ENCODE measurements around the gene EDA2R.

EDA2R gene

GRCh38 chrX:66638591-66639500 lies at the start of gene EDA2R:
Gene EDA2R, minus strand, starts transcription at chrX:66639078. Its CDS starts 23,058 bp downstream, at chrX:66616020.
- DNase-seq (ENCODE audit: low read depth), result peak; percentile 85

GRCh38 chrX:66684196-66684595 lies 45.3 kb upstream of the EDA2R start:
- DNase-seq (ENCODE audit: low read depth), result peak; percentile 35

DNA sequence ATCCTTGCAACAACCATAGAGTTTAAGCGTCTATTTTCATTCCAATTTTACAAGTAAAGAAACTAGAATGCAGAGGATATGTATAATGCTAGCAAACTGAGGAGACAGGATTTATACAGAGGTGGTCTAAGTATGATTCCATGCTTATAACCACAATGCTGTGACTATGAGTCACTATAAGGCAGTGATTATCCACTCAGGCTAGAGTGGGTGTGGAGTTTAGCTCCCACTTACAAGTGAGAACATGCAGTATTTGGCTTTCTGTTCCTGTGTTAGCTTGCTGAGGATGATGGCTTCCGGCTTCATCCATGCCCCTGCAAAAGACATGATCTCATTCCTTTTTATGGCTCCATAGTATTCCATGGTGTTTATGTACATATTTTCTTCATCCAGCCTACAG lies 41.6 kb upstream of the EDA2R start:
- DNase-seq (ENCODE audit: low read depth), result no peak

GRCh38 chrX:66677430-66677829 lies 38.6 kb upstream of the EDA2R start:
- DNase-seq (ENCODE audit: low read depth), result no peak

DNA sequence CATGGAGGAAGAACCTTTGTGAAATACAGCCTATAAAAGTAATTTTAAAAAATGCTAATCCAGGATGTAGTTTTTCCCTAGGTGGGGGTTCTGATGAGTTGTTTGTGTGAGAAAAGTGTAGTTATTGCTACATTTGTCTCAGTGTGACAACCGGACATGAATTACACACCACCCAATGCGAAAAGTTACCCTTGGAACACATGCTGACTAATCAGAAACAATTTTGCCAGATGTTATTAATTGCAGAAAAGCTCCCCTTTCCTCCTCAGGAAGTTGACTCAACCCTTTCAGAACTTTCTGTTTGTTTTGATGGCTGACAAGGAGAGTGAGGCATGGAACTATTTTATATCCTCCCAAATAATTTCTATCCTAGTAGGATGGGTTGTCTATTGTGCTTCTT lies 38.1 kb upstream of the EDA2R start:
- DNase-seq (ENCODE audit: low read depth), result peak; percentile 63

DNA sequence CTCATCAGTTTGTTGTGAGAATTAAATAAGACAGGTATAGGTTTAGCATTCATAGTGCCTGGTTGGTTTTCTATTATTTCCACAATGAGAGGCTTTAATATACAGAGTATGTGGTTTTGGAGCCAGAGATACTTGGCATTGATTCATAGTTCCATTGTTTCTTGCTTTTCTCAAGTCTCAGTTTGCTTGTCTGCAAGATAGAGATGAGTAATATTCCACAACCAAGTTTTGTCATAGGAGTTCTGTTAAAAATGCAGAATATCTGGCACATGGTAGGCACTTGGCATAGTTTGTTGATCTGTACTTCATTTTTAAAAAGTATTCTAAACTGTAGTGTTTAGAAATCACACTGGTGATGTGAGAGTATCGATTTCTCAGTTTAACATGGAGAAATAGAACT lies 37.5 kb upstream of the EDA2R start:
- peak; percentile 56 for DNase-seq (ENCODE audit: low read depth)

DNA sequence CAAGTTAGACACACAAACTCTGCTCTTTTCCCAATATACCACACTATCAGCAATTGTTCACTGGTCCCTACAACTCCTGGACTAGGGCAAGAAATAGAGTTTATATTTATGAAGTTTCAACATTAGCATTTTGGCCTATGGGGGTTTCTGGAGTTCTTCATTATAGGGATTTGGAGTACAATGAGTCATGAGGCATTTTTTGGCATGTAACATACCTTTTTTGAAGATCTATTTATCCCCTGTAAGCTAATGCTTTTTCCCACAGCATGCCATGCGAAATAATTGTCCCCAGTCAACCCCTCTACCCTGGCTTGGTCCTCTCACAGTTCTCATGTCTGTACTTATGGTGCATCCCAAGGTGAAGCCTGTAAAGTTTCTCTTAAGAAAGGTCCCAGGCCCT lies 36.7 kb upstream of the EDA2R start:
- DNase-seq (ENCODE audit: low read depth), result no peak

- no peak for DNase-seq (ENCODE audit: low read depth)
Measured at GRCh38 chrX:66674506-66674905, 35.6 kb upstream of the EDA2R start.

- DNase-seq (ENCODE audit: low read depth), result no peak
Measured at GRCh38 chrX:66672106-66672505, 33.2 kb upstream of the EDA2R start.

DNA sequence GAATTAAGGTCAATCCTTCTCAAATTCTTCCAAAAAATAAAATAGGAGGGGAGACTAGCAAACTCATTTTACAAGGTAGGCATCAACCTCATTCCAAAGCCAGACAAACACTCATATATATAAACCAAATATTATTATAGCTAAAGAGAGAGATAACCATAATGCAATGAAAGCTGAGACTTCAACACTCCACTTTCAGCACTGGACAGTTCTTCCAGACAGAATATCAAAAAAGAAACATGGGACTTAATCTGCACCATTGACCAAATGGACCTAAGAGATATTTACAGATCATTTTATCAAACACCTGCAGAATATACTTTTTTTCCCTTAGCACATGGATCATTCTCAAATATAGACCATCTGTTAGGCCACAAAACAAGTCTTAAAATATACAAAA lies 15.5 kb upstream of the EDA2R start:
- DNase-seq (ENCODE audit: low read depth), result no peak

GRCh38 chrX:66635360-66635759 lies 3.5 kb downstream of the EDA2R start:
- DNase-seq (ENCODE audit: low read depth), result no peak

GRCh38 chrX:66634272-66634671 lies 4.6 kb downstream of the EDA2R start:
- DNase-seq (ENCODE audit: low read depth), result no peak

GRCh38 chrX:66633541-66633940 lies 5.3 kb downstream of the EDA2R start:
- DNase-seq (ENCODE audit: low read depth), result no peak

DNA sequence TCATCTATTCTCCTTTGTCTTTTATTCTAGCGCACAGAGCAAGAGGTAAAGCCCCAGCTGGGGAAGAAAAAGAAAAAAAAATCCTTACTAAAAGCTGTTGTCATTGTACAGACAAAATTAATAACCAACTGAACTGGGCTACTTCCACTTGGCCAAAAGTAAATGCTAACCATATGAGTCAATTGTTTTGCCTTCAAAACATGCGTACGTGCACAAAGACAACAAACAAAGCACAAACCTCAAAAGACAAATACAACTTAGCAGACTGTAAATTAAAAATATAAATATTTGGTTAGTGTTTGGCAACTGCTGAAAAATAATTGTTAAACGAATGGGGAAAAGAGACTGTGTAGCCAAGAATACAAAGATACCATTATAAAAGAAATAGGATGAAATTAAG lies 5.9 kb downstream of the EDA2R start:
- DNase-seq (ENCODE audit: low read depth), result no peak

DNA sequence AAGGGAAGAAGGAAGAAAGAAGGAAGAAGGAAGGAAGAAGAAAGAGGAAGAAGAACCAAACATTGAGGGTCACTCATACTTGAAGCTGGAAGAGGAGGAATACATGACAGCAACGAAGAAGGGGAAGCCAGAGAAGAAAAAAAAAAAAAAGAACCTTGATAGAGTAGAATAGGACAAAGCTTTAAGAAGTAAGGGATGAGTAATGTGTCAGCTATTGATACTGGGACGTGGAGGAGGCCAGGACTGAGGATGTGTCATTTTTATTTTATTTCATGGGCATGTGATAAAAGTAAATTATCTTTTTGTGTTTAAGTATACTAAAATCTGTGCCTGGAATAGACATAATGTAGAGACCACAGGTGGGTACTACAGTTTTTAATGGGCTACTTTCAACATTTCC lies 6.4 kb downstream of the EDA2R start:
- no peak for DNase-seq (ENCODE audit: low read depth)

DNA sequence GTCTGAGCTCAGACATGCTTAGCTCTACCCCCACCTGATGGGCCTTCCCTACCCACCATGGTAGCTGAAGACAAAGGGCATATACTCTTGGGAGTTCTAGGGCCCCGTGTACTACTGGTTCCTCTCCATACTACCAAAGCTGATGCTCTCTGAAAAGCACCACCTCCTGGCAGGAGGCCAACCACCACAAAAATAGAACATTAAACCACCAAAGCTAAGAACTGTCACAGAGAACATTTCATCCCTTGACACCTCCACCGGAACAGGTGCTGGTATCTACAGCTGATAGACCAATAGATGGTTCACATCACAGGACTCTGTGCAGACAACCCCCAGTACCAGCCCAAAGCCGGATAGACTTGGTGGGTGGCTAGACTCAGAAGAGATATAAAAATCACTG lies 13.4 kb downstream of the EDA2R start:
- DNase-seq (ENCODE audit: low read depth), result no peak

- DNase-seq (ENCODE audit: low read depth), result no peak
Measured at GRCh38 chrX:66622209-66622608, 16.7 kb downstream of the EDA2R start.

DNA sequence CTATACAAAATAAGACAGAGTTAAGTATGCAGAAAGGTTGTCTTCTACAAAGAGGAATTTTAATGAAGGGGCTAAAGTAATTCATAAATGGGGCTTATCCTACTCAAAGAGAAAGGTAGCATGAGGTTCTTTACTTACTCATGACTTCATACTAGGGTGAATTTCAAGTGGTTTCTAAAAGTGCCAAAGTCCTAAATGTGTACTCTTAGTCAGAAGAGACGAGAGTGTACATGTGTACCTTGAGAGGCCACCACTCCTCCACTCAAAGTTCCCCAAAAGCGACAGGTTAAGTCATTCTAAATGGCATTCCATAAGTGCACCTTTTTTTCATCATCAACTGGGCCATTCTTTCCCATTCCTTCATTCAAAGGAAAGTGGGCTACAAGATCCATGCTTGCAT lies 21.9 kb downstream of the EDA2R start:
- no peak for DNase-seq (ENCODE audit: low read depth)

GRCh38 chrX:66602381-66602938 lies 36.4 kb downstream of the EDA2R start:
- DNase-seq (ENCODE audit: low read depth), result no peak

DNA sequence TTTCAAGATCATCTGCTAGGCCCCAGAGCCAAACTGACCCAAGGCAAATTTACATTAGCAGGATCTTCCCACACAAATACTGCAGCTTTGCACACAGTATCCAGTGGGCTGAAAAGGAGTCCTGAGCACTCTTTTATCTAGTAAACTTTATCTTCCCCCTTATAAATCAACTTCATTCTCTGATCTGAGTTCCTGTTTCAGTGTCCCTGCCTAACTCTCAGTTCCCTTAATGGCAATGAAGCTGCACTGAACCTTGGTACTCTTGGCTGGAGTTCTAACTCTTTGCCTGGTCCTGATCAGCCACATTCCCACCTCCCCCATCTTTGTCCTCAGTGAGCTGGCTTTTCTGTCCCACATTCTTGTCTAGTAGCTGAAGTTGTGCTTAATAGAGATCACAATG lies 37.4 kb downstream of the EDA2R start:
- DNase-seq (ENCODE audit: low read depth), result no peak

DNA sequence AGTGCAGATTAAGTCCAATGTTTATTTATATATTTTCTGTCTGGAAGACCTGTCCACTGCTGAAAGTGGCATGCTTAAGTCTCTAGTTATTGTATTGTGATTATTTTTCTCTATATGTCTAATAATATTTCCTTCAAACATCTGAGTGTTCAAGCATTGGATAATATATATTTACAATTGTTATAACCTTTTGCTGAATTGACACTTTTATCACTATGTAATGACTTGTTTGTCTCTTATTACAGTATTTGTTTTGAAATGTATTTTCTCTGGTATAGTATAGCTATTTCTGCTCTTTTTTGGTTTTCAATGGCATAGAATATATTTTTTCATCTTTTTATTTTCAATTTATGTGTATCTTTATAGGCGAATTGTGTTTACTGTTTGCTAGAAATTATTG lies 59.7 kb downstream of the EDA2R start:
- no peak for DNase-seq (ENCODE audit: low read depth)

GRCh38 chrX:66553973-66554372 lies 84.9 kb downstream of the EDA2R start:
- no peak for DNase-seq (ENCODE audit: low read depth)

DNA sequence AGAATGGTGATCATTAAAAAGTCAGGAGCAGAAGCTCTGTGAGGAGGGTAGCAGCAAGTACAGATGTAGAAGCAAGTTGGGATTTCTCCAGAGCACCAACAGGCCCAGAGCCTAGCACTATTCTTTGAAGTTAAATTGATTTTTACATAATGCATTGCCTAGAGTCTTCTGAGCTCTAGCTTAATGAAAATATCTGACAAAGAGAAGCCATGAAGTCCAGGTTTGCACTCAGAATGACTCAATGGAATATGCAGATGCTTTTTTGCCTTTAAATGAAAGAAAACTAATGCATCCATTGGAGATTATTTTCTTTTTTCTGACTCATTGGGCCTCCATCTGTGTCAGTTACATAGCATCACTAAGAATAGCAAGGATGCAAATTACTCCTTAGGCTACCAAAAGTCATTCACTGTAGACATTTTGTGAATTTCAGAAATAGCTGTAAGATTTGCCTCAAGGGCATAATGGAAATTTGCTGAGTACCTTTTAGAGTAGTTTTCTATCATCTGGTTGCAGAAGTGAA lies 91.0 kb downstream of the EDA2R start:
- DNase-seq (ENCODE audit: low read depth), result no peak
